ENCODE results near the gene RFWD3. TPM values are rescaled to one million over a fixed set of nuclear protein-coding genes. Genes with fewer than 3 reads are reported as not detected.

The RFWD3 gene
- total RNA-seq, 1 donor from 2014 or later, result 84.8 TPM

DNA sequence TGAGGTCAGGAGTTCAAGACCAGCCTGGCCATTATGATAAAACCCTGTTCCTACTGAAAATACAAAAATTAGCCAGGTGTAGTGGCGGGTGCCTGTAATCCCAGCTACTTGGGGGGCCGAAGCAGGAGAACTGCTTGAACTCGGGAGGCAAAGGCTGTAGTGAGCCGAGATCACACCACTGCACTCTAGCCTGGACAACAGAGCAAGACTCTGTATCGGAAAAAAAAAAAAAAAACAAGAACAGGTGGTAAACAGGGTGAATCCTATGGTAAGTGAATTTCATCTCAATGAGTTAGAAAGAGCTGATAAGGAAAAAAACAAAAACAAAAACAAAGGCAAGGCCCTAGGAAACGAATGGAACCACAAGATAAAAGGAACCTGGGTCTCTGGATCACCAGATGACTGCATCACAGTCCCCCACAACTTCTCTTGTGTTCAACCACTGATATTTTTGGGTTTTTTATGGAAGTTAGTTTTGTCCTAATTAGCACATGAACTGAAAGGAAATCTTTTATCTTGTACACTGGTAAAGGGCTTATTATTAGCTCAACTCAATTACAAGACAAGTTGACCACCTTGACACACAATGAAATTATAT, 80.7 kb downstream of the RFWD3 start:
- intact Hi-C loops (cut with micrococcal nuclease), result no loop called here

DNA sequence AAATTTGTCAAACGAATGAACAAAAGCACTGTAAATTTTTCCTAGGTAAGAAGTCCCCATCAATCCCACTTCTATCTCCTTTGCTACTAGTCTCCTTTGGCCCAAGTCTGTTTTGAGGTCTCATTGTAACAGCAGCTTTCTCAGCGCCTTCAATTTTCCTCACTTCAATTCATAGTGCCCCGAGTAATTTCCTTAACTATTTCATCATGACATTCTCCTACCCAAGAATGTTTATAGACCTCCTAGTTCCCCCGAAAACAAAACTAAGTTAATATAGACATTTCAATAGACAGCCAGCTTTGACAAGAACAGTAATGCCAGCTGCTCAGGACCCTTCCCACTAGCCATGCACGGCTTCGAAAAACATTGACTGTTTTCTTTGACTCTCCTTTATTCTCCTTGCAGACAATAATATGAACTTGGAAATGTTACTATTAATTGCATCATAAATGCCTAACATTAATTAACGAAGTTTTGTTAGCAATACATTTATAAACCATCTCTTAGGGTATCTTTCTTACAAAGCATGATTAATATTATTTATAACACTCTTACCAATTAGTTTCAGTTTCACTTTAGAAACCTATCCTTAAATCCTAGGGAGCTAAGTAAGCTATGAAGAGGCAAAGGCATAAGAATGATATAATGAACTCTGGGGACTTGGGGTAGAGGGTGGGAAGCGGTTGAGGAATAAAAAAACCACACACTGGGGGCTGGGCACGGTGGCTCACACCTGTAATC, 82.6 kb downstream of the RFWD3 start:
- intact Hi-C loops (cut with micrococcal nuclease), result no loop called here

DNA sequence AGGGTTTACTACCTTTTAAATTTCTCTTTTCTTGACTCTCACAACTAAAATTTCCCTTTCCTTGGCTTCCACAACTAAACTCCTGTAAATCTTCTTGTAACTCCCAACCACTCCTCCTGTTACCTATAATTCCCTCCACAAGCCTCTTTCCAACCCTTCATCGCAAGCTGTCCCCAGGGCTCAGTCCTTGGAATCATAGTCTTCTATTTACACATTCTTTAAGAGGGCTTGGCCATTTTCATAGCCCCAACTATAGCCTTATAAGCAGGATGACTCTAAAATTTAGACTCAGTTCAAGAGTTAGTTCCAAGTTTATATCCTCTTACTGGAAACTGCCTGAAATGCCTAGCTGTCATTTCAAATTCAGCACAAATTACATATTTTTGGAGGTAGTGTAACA, 83.7 kb downstream of the RFWD3 start:
- intact Hi-C loops (cut with micrococcal nuclease), result no loop called here

DNA sequence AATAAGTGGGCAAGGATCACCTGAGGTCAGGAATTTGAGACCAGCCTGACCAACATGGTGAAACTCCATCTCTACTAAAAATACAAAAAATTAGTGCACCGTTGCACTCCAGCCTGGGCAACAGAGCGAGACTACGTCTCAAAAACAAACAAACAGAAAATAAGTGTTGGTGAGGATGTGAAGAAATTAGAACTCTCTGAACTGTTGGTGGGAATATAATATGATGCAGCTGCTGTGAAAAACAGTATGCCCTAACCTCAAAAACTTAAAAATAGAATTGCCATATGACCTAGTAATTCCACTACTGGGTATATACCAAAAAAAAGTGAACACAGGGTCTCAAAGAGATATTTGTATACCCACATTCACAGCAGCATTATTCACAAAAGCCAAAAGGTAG, 85.8 kb downstream of the RFWD3 start:
- intact Hi-C loops (cut with micrococcal nuclease), result no loop called here

DNA sequence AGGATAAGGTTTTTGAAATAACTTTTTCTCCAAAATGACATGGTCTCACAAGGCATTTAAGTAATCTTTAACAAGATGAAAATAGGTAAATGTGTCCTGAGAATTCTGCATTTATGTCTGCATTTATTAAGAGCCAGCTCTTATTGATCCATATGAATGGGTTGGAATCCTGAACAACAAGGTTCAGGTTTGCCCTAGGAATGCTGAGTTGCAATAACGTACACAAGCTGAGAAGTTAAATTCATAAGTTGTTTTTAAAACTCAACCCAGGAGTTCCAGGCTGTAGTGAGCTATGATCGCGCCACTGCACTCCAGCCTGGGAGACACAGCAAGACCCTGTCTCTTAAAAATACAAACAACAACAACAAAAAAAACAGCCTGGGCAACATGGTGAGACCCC, 87.8 kb downstream of the RFWD3 start:
- intact Hi-C loops (cut with micrococcal nuclease), result loop anchor here (1.0 kb wide), 2 partner anchors 22 to 26 kb away; no protein-coding TSS in a partner anchor

DNA sequence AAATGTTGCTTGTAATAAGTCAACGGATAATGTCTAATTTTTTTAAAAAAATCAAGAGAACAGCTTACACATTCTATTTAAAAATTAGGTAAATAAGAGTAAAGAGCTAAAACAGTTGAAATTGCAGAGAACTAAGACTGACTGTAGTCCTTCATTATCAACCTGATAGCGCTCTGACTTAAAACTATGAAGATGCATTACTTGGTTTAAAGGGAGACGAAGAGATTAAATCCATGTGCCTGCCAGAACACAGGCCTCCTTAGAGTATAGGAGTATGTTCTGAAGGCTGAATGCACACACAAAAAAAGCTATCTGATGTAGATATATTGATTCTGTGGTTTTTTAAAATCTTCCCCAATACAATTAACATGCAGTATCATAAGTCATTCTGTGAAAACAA, 88.2 kb downstream of the RFWD3 start:
- intact Hi-C loops (cut with micrococcal nuclease), result loop anchor here (1.0 kb wide), 2 partner anchors 23 to 27 kb away; no protein-coding TSS in a partner anchor

DNA sequence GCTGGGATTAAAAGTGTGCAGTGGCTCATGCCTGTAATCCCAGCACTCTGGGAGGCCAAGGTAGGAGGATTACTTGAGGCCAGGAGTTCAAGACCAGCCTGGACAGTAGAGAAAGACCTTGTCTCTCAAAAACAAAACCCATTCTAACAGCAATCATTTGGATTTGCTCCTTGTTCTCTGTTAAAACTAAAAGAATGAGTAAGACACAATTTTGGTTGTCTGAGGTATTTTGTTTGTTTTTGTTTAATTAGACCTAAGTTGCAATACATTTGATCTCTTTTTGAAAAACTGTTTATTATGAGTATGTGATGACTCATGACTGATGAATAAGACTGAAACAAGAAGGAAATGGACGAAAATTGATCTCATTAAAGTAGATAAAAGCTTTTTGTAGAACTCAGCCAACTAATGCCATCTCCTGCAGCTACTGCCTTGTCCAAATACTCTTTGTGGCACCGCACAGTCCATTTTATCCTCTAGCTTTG, 88.8 kb downstream of the RFWD3 start:
- intact Hi-C loops (cut with micrococcal nuclease), result loop anchor here (1.0 kb wide), 2 partner anchors 23 to 27 kb away; no protein-coding TSS in a partner anchor

DNA sequence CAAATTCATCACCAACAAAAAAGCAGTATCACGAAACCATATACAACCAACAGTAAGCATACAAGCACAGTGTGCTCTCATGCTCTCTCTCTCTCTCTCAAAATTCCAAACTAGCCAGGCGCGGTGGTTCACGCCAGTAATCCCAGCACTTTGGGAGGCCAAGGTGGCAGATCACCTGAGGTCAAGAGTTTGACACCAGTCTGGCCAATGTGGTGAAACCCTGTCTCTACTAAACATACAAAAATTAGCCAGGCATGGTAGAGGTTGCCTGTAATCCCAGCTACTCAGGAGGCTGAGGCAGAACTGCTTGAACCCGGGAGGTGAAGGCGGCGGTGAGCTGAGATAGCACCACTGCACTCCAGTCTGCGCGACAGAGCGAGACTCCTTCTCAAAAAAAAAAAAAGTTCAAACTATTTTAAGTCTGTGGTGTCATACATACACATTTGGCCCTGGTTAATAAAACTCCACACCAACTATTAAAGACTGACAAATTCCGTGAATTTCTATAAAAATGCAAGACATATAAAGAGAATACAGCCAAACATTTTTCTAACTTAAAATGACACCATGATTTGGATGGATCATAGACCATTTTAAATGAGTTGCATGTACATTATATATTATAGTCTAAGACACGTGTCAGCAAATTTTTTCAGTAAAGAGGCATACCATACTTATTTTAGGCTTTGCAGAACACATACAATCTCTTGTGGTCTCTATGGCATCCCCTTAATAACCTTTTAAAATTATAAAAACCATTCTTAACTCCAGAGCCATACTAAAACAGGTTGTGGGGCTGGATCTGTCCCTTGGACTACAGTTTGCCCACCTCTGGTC, 90.7 kb downstream of the RFWD3 start:
- intact Hi-C loops (cut with micrococcal nuclease), result no loop called here

DNA sequence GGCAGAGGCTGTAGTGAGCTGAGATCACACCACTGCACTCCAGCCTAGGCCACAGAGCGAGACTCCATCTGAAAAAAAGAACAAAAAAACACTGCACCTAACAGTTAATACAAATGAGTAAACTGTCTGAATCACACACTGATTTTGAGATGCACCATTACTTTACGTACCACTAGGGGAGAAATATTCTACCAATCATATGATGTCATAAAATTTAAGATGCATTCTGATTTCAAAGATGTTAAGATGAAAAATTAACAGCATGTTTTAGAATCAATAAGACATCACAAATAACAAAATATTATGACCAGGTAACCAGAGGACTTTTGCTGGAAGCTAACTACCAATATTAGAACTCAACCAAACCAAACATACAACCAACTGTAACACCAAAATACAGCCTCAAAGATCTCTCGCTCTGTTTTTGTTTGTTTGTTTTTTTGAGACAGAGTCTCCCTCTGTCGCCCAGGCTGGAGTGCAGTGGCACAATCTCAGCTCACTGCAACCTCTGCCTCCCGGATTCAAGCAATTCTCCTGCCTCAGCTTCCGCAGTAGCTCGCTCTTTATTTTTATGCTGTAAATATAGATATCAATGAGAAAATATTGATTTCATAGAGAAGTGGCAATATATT, 91.4 kb downstream of the RFWD3 start:
- intact Hi-C loops (cut with micrococcal nuclease), result no loop called here

DNA sequence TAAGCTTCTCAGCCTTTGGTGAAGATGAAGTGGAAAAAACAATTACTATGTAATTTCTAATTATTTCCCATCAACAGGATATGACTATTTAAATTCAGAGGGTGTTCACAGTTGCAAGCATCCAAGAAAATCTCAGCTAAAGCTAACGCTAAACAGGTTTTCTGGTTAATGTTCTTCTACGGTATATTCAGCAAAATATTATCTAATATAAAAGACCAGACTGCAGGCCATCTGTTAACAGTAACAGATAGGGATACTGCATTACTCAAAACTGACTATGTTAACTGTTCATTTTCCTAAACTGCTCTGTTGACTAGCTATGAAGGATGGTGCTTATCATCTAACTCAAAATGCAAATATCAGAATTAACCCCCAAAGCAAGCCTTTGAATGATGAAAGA, 92.5 kb downstream of the RFWD3 start:
- intact Hi-C loops (cut with micrococcal nuclease), result no loop called here

DNA sequence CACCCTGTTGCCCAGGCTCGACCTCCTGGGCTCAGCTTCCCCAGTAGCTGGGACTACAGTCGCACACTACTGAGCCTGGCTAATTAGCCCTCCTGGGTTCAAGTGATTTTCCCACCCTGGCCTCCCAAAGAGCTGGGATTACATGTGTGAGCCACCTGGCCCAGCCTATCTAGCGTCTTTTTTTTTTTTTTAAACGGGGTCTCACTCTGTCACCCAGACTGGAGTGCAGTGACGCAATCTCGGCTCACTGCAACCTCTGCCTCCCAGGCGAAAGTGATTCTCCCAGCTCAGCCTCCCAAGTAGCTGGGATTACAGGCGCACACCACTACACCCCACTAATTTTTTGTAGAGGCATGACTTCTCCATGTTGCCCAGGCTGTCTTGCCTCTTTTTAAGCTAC, 93.1 kb downstream of the RFWD3 start:
- intact Hi-C loops (cut with micrococcal nuclease), result no loop called here

Other genes with a start within 250 kb of the RFWD3 start
- gene CLEC18B, start 245.4 kb downstream of the RFWD3 start, total RNA-seq, result 2.3 and 3.5 TPM in 2 replicates
- 116 and 124 TPM in 2 replicates for gene GLG1, start 59.8 kb downstream of the RFWD3 start, total RNA-seq
- gene MLKL, start 34.0 kb upstream of the RFWD3 start, total RNA-seq, result 34.0 and 34.9 TPM in 2 replicates
- gene FA2H, start 107.9 kb upstream of the RFWD3 start, total RNA-seq, result 0.15 and 0.22 TPM in 2 replicates

Data from T-helper 1 cell treated with Interleukin-12 subunit alpha and Interleukin-12 subunit beta and Interleukin-4 antibody, amounts not matched to agents 30 ng/mL and 1 ng/mL, for 36 hours (primary cell).